ENCODE data around the gene NFE2L2. TPM values are rescaled to one million over a fixed set of nuclear protein-coding genes. Genes with fewer than 3 reads are reported as not detected.

The NFE2L2 gene
- total and polyA plus RNA-seq, 9 of the 15 experiments (the other 6 are each of a cell fraction or from before 2014, with no cell fraction given) = 29.3 to 120 (median 59.3) TPM

- no peak overlapping the region for H3K4me2 ChIP-seq (ENCODE audit: insufficient read depth, low read length)
- ATAC-seq (no peak; the same call in 2 of the 3 replicates), DNase-seq (ENCODE audit: extremely low read depth in 1 of 4, low spot score in 3 of 4) (no peak), FAIRE-seq (no peak)
- H3K27me3 ChIP-seq (ENCODE audit: control insufficient read depth in 2 of 2, insufficient read depth in 2 of 2, low read length in 2 of 2) = no peaks in the 10 kb centered on the region
- ChIA-PET CTCF (ENCODE audit: low intra/inter-chr PET ratio) (no interaction called here), POLR2A (interaction anchor here (0.9 to 2.5 kb wide), 9 partner anchors 9 to 59 kb away, joined by 3 to 18 read pairs (median 5); partner anchors contain the start of genes HNRNPA3 and NFE2L2)
- H3K79me2 ChIP-seq (ENCODE audit: control insufficient read depth, insufficient read depth, low read length) = peaks cover 39% of the 10 kb centered on the region
- intact Hi-C loops (cut with micrococcal nuclease) = no loop called here
- H3K4me1 ChIP-seq (replicated peaks in 1 of 2; ENCODE audit: control insufficient read depth in 2 of 2, insufficient read depth in 2 of 2, low read length in 2 of 2) = peaks cover 3 to 7% of the 10 kb centered on the region in 2 experiments; a peak in 3 of 5 replicates
- H3K4me3 ChIP-seq = no peak overlapping the region
- BruUV-seq (replicated peaks) = no TSS peak
- H3K9me1 ChIP-seq (ENCODE audit: control insufficient read depth, insufficient read depth, low read length) = no peaks in the 10 kb centered on the region
- H3K36me3 ChIP-seq (ENCODE audit: control insufficient read depth, insufficient read depth, low read length) = peaks cover 67% of the 10 kb centered on the region
- H2AFZ ChIP-seq (ENCODE audit: low read depth, low read length) = no peak overlapping the region
- no peaks in the 10 kb centered on the region for H3K9me3 ChIP-seq (replicated peaks; ENCODE audit: control insufficient read depth, insufficient read depth, low read depth, low read length)
- in situ Hi-C loops (cut with MboI) = no loop called here
- H3K27ac ChIP-seq (ENCODE audit: extremely low read depth, low read depth, low read length) = no peak overlapping the region
- 92% methylated on average over 3 of the region's 3 CpGs for WGBS (ENCODE audit: insufficient coverage, low coverage, missing lambda C conversion rate)
- H4K20me1 ChIP-seq (replicated peaks; ENCODE audit: control insufficient read depth, insufficient read depth, low read length) = peaks cover 8% of the 10 kb centered on the region
- H3K9ac ChIP-seq (ENCODE audit: insufficient read depth in 1 of 2, low read depth in 2 of 2, low read length in 2 of 2) = no peak overlapping the region
- TF ChIP-seq POLR2B (IDR thresholded peaks at IDR 0.05; ENCODE audit: low read depth, partially characterized antibody) (no peak), ZNF282 (CRISPR knock-in tag; IDR thresholded peaks at IDR 0.05) (no peak), EHMT2 (IDR thresholded peaks at IDR 0.05) (no peak), C11orf30 (IDR thresholded peaks at IDR 0.05; ENCODE audit: low read depth) (peak; percentile 75), ZNF3 (CRISPR knock-in tag; IDR thresholded peaks at IDR 0.05) (no peak), ZFP1 (CRISPR knock-in tag; IDR thresholded peaks at IDR 0.05) (no peak), PATZ1 (CRISPR knock-in tag; IDR thresholded peaks at IDR 0.05; ENCODE audit: borderline replicate concordance) (no peak), NKRF (IDR thresholded peaks at IDR 0.05; ENCODE audit: borderline replicate concordance) (no peak), MITF (IDR thresholded peaks at IDR 0.05) (no peak), NCOR1 (IDR thresholded peaks at IDR 0.05) (no peak), KAT7 (CRISPR knock-in tag; IDR thresholded peaks at IDR 0.05; ENCODE audit: borderline replicate concordance) (no peak), FOXK1 (CRISPR knock-in tag; IDR thresholded peaks at IDR 0.05; ENCODE audit: borderline replicate concordance) (no peak), POLR3A (IDR thresholded peaks at IDR 0.05; ENCODE audit: borderline replicate concordance, extremely low read depth, insufficient read depth, insufficient read length) (no peak), MTF1 (CRISPR knock-in tag; IDR thresholded peaks at IDR 0.05; ENCODE audit: borderline replicate concordance) (no peak), MAFF (IDR thresholded peaks at IDR 0.05; ENCODE audit: low read length) (peak; percentile 54; the same call in 1 of the 2 replicates), NUFIP1 (IDR thresholded peaks at IDR 0.05; ENCODE audit: partially characterized antibody) (no peak), SAFB (IDR thresholded peaks at IDR 0.05; ENCODE audit: borderline replicate concordance, low read depth, low read length) (no peak), MAFG (tag; conservative IDR thresholded peaks at IDR 0.05) (peak; percentile 64), MTA3 (IDR thresholded peaks at IDR 0.05; ENCODE audit: borderline replicate concordance) (no peak), ESRRA (IDR thresholded peaks at IDR 0.05; ENCODE audit: borderline replicate concordance, low read depth) (no peak)
Observed at GRCh38 chr2:177221534-177221933, 43.0 kb downstream of the NFE2L2 start.

Data from K562 (cell line).